GM18517 (cell line): ENCODE results near the gene HNRNPM.

Source experiments
- ATAC-seq: cut with Tn5 transposase; IDR thresholded peaks from one replicate; pipeline ENCODE4 v1.9.1; 2021; ENCODE audit warnings: mild to moderate bottlenecking, moderate library complexity; ENCODE audit not compliant: unreplicated experiment

The HNRNPM gene

DNA sequence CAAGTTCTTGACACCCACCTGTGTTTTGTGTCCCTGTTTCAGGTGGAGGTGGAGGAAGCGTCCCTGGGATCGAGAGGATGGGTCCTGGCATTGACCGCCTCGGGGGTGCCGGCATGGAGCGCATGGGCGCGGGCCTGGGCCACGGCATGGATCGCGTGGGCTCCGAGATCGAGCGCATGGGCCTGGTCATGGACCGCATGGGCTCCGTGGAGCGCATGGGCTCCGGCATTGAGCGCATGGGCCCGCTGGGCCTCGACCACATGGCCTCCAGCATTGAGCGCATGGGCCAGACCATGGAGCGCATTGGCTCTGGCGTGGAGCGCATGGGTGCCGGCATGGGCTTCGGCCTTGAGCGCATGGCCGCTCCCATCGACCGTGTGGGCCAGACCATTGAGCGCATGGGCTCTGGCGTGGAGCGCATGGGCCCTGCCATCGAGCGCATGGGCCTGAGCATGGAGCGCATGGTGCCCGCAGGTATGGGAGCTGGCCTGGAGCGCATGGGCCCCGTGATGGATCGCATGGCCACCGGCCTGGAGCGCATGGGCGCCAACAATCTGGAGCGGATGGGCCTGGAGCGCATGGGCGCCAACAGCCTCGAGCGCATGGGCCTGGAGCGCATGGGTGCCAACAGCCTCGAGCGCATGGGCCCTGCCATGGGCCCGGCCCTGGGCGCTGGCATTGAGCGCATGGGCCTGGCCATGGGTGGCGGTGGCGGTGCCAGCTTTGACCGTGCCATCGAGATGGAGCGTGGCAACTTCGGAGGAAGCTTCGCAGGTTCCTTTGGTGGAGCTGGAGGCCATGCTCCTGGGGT lies 41.0 kb downstream of the HNRNPM start:
- no peak for ATAC-seq

GRCh38 chr19:8486661-8487136 lies 41.9 kb downstream of the HNRNPM start:
- ATAC-seq: no peak

- no peak for ATAC-seq
Measured at GRCh38 chr19:8487137-8487851, 42.5 kb downstream of the HNRNPM start.

GRCh38 chr19:8488365-8488764 lies 43.6 kb downstream of the HNRNPM start:
- ATAC-seq: no peak

DNA sequence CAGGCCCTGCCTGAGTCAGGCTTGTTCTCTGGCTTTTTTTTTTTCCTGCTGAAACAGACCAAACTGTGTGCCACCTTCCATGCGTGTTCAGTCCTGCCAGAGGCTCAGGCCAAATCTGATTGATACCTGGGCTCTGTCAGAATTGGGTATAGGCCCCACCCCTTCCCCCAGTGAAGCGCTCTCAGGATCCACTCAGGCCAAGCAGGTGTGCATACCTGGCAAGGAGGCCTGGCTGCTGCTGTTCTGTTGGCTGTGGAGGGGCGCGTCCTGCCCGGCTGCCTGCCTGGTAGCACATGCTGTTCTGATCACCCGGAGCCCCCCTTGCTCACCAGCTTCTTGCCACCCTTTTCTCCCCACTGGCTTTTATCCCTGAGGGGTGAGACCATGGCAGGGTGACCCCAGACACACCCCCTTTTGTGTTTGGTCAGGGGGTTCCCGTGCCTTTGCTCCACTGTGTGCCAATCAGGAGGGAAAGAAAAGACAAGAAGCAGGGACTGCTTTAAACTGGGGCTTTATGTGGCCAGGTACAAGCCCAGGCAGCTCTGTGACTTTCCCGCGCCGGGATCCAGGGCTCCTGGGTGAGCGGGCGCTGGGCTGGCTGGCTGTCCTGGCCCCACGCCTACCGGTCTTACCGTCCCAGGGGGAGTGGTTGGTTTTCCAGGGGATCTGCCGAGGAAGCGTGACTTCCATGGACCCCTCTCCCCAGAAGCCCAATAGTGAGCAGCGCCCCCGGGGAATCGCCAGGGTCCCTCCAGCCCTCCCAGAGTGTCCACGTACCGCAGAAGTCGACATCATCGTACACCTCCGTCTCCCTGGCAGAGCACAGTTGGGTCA lies 45.0 kb downstream of the HNRNPM start:
- ATAC-seq: no peak

DNA sequence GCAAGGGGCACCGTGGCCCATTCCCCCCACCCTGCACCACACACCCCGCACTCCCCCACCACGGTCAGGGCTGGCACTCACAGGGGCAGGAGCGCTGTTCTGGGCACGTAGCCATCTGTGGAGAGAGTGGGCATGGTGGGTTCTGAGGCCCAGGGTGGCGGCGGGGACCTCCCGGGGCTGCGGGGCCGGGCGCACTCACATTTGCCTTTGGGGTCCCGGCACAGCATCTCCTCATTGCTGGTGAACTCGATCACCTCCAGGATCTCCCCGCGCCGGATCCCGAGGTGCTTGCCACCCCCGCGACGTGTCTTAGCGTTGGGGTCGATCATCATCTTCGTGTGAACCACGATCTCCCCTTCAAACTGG lies 45.6 kb downstream of the HNRNPM start:
- no peak for ATAC-seq

DNA sequence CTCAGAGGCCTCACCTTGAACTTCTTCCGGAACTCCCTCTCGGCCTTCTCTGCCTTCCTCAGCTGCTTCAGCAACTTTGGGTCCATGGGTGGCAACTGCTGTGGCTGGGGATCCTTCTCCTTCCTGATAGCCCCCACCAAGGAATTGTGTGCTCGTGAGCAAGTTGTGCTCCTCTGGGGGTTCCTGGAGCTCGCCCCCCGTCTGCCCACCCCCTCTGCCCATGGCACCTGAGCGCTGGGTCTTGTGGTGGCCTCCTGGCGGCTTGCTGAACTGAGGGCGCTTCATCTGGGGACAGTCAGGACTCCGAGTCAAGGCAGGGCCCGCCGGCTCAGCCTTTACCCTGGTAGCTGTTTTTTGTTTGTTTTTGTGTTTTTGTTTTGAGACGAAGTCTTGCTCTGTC lies 46.1 kb downstream of the HNRNPM start:
- ATAC-seq: no peak

- ATAC-seq: no peak
Measured at GRCh38 chr19:8491574-8491973, 46.8 kb downstream of the HNRNPM start.

- no peak for ATAC-seq
Measured at GRCh38 chr19:8494158-8494557, 49.4 kb downstream of the HNRNPM start.

- ATAC-seq: no peak
Measured at GRCh38 chr19:8498295-8498694, 53.5 kb downstream of the HNRNPM start.

GRCh38 chr19:8499048-8499833 lies 54.5 kb downstream of the HNRNPM start:
- no peak for ATAC-seq

- no peak for ATAC-seq
Measured at GRCh38 chr19:8500158-8500557, 55.4 kb downstream of the HNRNPM start.

DNA sequence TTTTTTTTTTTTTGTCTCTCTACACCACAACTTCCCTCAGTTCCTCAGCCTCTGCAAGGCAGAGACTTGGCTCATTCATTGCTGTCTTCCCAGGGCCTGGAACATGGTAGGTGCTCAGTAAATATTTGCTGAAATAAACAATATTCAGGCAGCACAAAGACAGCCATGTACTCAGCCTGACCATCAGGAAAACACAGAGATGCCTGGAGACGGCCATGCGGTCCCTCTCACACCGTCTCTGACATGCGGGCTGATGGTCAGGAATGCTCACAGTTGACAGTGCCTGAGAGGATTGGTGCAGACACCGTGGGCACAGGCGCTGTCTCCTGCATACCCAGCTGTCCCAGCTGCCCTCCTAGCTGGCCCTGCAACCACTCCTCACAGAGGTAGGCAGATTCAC lies 56.7 kb downstream of the HNRNPM start:
- ATAC-seq: no peak

- ATAC-seq: no peak
Measured at GRCh38 chr19:8501981-8502380, 57.2 kb downstream of the HNRNPM start.

DNA sequence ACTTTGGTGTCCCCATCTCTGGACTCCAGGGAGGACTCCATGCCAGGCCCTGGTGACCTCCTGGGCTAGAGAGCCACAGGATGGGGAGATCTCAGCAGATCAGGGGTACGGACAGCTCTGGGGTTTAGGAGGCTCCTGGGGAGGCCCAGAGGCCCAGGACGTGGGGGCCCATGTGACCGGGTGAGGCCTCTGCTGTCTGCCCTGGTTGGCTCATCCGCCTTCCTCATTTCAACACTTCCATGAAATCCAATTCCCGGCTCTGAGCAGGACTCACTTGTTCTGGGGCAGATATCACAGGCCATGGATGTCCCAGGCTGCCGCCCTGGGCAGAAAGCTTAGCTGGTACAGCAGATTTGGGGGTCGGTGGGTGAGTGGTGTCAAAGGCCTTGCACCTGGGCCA lies 58.7 kb downstream of the HNRNPM start:
- ATAC-seq: no peak

- no peak for ATAC-seq
Measured at GRCh38 chr19:8504171-8504570, 59.4 kb downstream of the HNRNPM start.

- no peak for ATAC-seq
Measured at GRCh38 chr19:8504919-8505318, 60.1 kb downstream of the HNRNPM start.

DNA sequence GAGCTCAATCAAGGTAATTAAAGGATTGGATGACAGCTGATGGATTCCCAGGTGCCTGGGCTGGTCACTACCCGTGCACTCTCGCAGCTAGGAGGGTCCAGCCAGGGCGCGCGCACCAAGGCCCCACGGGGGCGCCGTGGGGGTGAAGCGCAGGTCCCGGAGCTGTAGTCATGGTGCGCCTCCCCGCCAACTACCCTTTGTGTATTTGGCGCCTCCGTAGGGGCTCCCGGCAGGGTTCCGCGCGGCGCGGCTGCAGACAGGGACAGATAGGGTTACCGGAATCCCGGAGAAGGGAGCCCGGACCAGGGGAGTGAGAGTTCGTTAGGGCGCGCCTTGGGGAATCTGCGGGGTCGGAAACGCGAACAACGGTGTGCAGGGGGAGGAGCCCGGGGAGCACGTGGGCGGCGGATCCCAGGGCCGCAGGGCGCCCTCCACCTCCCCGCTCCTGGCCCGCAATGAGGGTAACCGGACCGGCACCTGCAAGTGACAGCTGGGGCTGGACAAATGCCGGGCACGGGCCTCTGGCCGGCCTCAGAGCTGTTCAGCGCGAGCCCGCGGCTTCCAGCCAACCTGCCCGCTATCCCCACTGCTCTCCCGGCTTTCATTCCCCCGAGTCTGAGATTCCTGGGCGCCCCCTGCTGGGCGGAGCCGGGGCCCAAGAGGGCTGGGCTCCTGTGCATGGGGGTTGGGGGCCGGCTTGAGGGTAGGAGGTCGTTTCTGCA lies 61.1 kb downstream of the HNRNPM start:
- no peak for ATAC-seq

- no peak for ATAC-seq
Measured at GRCh38 chr19:8506402-8506957, 61.7 kb downstream of the HNRNPM start.
